Mucosa of stomach (tissue), 1 donor: ENCODE results near the gene TCEAL3.
A peak's percentile ranks its signal among the peaks of the same experiment; 100 is the strongest.
"Not testable (repeated sequence)": the region's sequence is repeated elsewhere in the genome, so short reads cannot be mapped to it uniquely, and the experiment has no call there.

Experiments
- H3K27me3 ChIP-seq: one replicate; pipeline ENCODE4 v1.7.0; 2013; ENCODE audit warnings: mild to moderate bottlenecking, low read length; ENCODE audit not compliant: control insufficient read depth, insufficient read depth
- H3K36me3 ChIP-seq: one replicate; pipeline ENCODE4 v1.7.0; 2013; ENCODE audit warnings: low read length; ENCODE audit not compliant: control insufficient read depth, insufficient read depth
- H3K4me1 ChIP-seq: one replicate; pipeline ENCODE4 v1.7.0; 2013; ENCODE audit warnings: mild to moderate bottlenecking, low read length; ENCODE audit not compliant: control insufficient read depth, insufficient read depth
- H3K4me3 ChIP-seq: one replicate; pipeline ENCODE4 v1.7.0; 2013; ENCODE audit warnings: low read length
- H3K9ac ChIP-seq: one replicate; pipeline ENCODE4 v1.7.0; 2013; ENCODE audit warnings: mild to moderate bottlenecking, low read length, moderate library complexity
- H3K9me3 ChIP-seq: one replicate; pipeline ENCODE4 v1.7.0; 2013; ENCODE audit warnings: mild to moderate bottlenecking, low read length, moderate library complexity; ENCODE audit not compliant: control insufficient read depth
- donor health status: Pancreatic carcinoma.

The TCEAL3 gene

GRCh38 chrX:103629318-103630170 is 21.8 kb downstream of the TCEAL3 start:
- Histone ChIP-seq H3K9me3 (no peaks in the 10 kb centered on the region), H3K36me3 (no peaks in the 10 kb centered on the region), H3K4me1 (peaks cover 6% of the 10 kb centered on the region), H3K27me3 (no peaks in the 10 kb centered on the region), H3K4me3 (peak overlapping the region; percentile 41), H3K9ac (peak overlapping the region; percentile 81)

GRCh38 chrX:103630171-103630511 is 22.4 kb downstream of the TCEAL3 start:
- Histone ChIP-seq H3K4me3 (peak overlapping the region; percentile 41), H3K9me3 (no peaks in the 10 kb centered on the region), H3K4me1 (peaks cover 4% of the 10 kb centered on the region), H3K36me3 (no peaks in the 10 kb centered on the region), H3K27me3 (no peaks in the 10 kb centered on the region), H3K9ac (peak overlapping the region; percentile 81)

- Histone ChIP-seq H3K4me3 (no peak overlapping the region), H3K27me3 (no peaks in the 10 kb centered on the region), H3K4me1 (no peaks in the 10 kb centered on the region), H3K9me3 (no peaks in the 10 kb centered on the region), H3K36me3 (no peaks in the 10 kb centered on the region), H3K9ac (no peak overlapping the region)
Measured at GRCh38 chrX:103631145-103631544, 23.4 kb downstream of the TCEAL3 start.

GRCh38 chrX:103635436-103635835 is 27.7 kb downstream of the TCEAL3 start:
- H3K27me3 ChIP-seq = no peaks in the 10 kb centered on the region
- no peak overlapping the region for H3K9ac ChIP-seq
- no peaks in the 10 kb centered on the region for H3K9me3 ChIP-seq
- no peak overlapping the region for H3K4me3 ChIP-seq
- H3K36me3 ChIP-seq = no peaks in the 10 kb centered on the region
- no peaks in the 10 kb centered on the region for H3K4me1 ChIP-seq

- Histone ChIP-seq H3K9me3 (no peaks in the 10 kb centered on the region), H3K4me3 (no peak overlapping the region), H3K36me3 (no peaks in the 10 kb centered on the region), H3K27me3 (no peaks in the 10 kb centered on the region), H3K9ac (no peak overlapping the region), H3K4me1 (no peaks in the 10 kb centered on the region)
Measured at GRCh38 chrX:103637604-103638338, 30.0 kb downstream of the TCEAL3 start.

- not testable (repeated sequence) for H3K9me3 ChIP-seq, H3K27me3 ChIP-seq, H3K4me1 ChIP-seq, H3K4me3 ChIP-seq, H3K9ac ChIP-seq, H3K36me3 ChIP-seq
Measured at GRCh38 chrX:103638479-103639346, 30.9 kb downstream of the TCEAL3 start.

- Histone ChIP-seq H3K27me3 (no peaks in the 10 kb centered on the region), H3K36me3 (no peaks in the 10 kb centered on the region), H3K9ac (no peak overlapping the region), H3K9me3 (no peaks in the 10 kb centered on the region), H3K4me1 (no peaks in the 10 kb centered on the region), H3K4me3 (no peak overlapping the region)
Measured at GRCh38 chrX:103640401-103641155, 32.8 kb downstream of the TCEAL3 start.

- no peaks in the 10 kb centered on the region for H3K36me3 ChIP-seq
- H3K4me3 ChIP-seq = no peak overlapping the region
- no peaks in the 10 kb centered on the region for H3K4me1 ChIP-seq
- no peaks in the 10 kb centered on the region for H3K9me3 ChIP-seq
- H3K27me3 ChIP-seq = no peaks in the 10 kb centered on the region
- H3K9ac ChIP-seq = no peak overlapping the region
Measured at GRCh38 chrX:103644125-103644524, 36.4 kb downstream of the TCEAL3 start.

- no peaks in the 10 kb centered on the region for H3K4me1 ChIP-seq
- no peak overlapping the region for H3K4me3 ChIP-seq
- H3K36me3 ChIP-seq = no peaks in the 10 kb centered on the region
Measured at GRCh38 chrX:103647630-103648029, 39.9 kb downstream of the TCEAL3 start.

GRCh38 chrX:103651151-103651773 is 43.5 kb downstream of the TCEAL3 start:
- H3K4me3 ChIP-seq = no peak overlapping the region
- no peaks in the 10 kb centered on the region for H3K4me1 ChIP-seq
- H3K9ac ChIP-seq = no peak overlapping the region
- no peaks in the 10 kb centered on the region for H3K9me3 ChIP-seq
- no peaks in the 10 kb centered on the region for H3K27me3 ChIP-seq
- H3K36me3 ChIP-seq = no peaks in the 10 kb centered on the region

More at GRCh38 chrX:103647630-103648029, 39.9 kb downstream of the TCEAL3 start:
- Histone ChIP-seq H3K9me3 (no peaks in the 10 kb centered on the region), H3K27me3 (no peaks in the 10 kb centered on the region), H3K9ac (no peak overlapping the region)
